ENCODE results near the gene EXOSC7.
"Not testable (repeated sequence)": the region's sequence is repeated elsewhere in the genome, so short reads cannot be mapped to it uniquely, and the experiment has no call there.

EXOSC7 gene

GRCh38 chr3:44962621-44963393 lies 13.2 kb upstream of the EXOSC7 start:
- no peak for DNase-seq

GRCh38 chr3:44963571-44964325 lies 12.3 kb upstream of the EXOSC7 start:
- DNase-seq, result no peak

GRCh38 chr3:44965165-44965564 lies 10.9 kb upstream of the EXOSC7 start:
- no peak for DNase-seq

- no peak for DNase-seq
Measured at GRCh38 chr3:44966795-44967278, 9.2 kb upstream of the EXOSC7 start.

GRCh38 chr3:44968447-44968858 lies 7.6 kb upstream of the EXOSC7 start:
- DNase-seq, result no peak

- no peak for DNase-seq
Measured at GRCh38 chr3:44969154-44969827, 6.8 kb upstream of the EXOSC7 start.

- no peak for DNase-seq
Measured at GRCh38 chr3:44969828-44970179, 6.2 kb upstream of the EXOSC7 start.

- DNase-seq, result no peak
Measured at GRCh38 chr3:44970926-44971490, 5.0 kb upstream of the EXOSC7 start.

GRCh38 chr3:44974416-44974815 lies 1.6 kb upstream of the EXOSC7 start:
- no peak for DNase-seq

GRCh38 chr3:44981220-44981619 lies 5.2 kb downstream of the EXOSC7 start:
- no peak for DNase-seq

- no peak for DNase-seq
Measured at GRCh38 chr3:44981751-44982150, 5.7 kb downstream of the EXOSC7 start.

- no peak for DNase-seq
Measured at GRCh38 chr3:44982817-44983216, 6.8 kb downstream of the EXOSC7 start.

GRCh38 chr3:44983484-44983941 lies 7.5 kb downstream of the EXOSC7 start:
- DNase-seq, result no peak

- DNase-seq, result no peak
Measured at GRCh38 chr3:44984335-44984734, 8.3 kb downstream of the EXOSC7 start.

GRCh38 chr3:44986330-44986729 lies 10.3 kb downstream of the EXOSC7 start:
- not testable (repeated sequence) for DNase-seq

- no peak for DNase-seq
Measured at GRCh38 chr3:44987332-44987731, 11.3 kb downstream of the EXOSC7 start.

GRCh38 chr3:44988073-44988472 lies 12.0 kb downstream of the EXOSC7 start:
- DNase-seq, result no peak

- no peak for DNase-seq
Measured at GRCh38 chr3:44989141-44989540, 13.1 kb downstream of the EXOSC7 start.

GRCh38 chr3:44989636-44990373 lies 13.8 kb downstream of the EXOSC7 start:
- no peak for DNase-seq

GRCh38 chr3:44991326-44991725 lies 15.3 kb downstream of the EXOSC7 start:
- DNase-seq, result no peak

- DNase-seq, result no peak
Measured at GRCh38 chr3:44992555-44993470, 16.8 kb downstream of the EXOSC7 start.
